AG08396 (cell line): ENCODE measurements around the gene CXCL10.
"Not testable (repeated sequence)": the region's sequence is repeated elsewhere in the genome, so short reads cannot be mapped to it uniquely, and the experiment has no call there.

Experiments
- DNase-seq: peaks from one replicate; pipeline ENCODE4 v3.0.0; 2012; ENCODE audit warnings: low spot score, mixed read lengths

The CXCL10 gene

GRCh38 chr4:76024065-76024464 lies 768 bp upstream of the CXCL10 start:
- DNase-seq: no peak

DNA sequence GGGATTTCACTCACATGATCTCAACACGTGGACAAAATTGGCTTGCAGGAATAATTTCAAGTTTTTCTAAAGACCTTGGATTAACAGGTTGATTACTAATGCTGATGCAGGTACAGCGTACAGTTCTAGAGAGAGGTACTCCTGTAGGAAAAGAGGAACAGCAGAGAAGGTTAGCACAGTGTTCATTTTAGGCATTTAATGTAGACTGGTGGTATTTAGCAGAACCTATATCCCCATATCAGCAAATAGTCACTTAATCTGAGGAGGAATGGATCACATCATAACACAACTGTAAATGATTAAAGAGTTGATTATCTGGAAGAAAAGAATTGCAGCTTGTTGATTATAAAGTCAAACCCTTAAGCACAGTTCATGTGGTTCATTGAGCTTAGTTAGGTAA lies 620 bp downstream of the CXCL10 start:
- DNase-seq: no peak

DNA sequence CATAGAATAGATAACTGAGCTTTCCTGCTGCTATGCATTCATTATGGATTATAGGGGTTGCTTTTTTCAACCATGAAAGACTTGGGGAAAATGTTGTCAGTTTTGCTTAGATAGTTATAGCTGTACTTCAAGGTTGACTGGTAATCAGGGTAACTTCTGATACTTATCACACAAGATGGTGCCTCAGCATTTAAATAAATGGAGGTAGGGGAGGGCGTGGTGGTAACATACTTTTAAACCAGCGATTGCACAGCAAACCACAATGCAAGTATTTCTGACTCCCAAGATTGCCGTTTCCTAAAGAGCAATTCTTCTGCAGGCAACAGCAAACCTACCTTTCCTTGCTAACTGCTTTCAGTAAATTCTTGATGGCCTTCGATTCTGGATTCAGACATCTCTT lies 1.3 kb downstream of the CXCL10 start:
- DNase-seq: no peak

DNA sequence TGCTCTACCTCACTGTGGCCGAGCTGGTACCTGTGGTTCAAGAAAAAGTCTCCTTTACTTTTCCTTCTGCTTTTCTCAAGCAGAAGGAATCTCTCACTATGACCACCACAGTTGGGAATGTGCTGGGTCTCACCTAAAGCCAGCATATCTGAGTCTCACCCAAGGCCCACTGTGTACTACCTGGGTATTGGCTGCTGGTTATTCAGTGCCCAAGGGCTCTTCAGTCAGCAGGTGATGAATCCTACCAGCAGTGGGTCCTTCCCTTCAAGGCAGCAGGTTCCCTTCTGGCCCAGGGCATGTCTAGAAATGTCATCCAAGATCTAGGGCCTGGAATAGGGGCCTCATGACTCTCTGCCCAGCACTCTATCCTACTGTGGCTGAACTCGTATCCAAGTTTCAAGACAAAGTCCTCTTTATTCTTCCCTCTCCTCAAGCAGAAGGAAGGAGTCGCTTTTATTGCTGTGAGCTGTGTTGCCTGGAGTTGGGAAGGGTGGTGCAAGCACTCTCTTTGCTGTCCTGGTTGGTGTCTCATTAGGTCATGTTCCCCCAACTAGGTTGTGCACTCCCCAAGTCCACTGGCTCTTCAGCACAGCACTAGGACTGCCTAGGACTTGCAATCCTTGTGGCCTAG lies 6.1 kb downstream of the CXCL10 start:
- no peak for DNase-seq

DNA sequence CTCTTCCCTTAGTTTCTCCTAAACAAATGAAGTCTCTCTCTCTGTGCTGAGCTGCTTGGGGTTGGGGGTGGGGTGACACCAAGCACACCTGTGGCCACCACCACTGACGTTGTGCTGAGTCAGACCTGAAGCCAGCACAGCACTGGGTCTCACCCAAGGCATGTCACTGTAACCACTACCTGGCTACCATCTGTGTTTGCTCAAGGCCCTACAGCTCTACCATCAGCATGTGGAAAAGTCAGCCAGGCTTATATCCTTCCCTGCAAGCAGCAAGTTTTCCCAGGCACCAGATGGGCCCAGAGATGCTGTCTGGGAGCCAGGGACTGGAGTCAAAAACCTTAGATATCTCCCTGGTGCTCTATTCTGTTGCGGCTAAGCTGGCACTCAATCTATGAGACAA lies 6.9 kb downstream of the CXCL10 start:
- DNase-seq: no peak

DNA sequence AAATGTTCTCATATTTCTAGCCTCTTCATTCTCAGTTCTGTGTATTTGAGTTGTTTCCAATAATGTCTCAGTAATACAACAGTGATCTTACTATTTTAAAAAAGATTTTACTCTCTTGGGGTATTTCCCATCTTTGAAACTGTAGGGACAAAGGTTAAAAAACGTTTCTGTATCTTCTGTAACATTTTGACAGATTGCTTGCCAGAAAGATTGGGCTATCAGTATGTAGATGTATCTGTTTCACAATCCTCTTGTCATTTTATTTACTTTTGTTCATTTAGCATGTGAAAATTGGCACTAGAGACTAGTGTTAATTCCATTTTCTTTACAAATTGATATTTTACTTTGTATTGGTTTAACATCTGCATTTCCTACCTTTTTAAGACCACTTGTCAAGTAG lies 9.8 kb downstream of the CXCL10 start:
- no peak for DNase-seq

DNA sequence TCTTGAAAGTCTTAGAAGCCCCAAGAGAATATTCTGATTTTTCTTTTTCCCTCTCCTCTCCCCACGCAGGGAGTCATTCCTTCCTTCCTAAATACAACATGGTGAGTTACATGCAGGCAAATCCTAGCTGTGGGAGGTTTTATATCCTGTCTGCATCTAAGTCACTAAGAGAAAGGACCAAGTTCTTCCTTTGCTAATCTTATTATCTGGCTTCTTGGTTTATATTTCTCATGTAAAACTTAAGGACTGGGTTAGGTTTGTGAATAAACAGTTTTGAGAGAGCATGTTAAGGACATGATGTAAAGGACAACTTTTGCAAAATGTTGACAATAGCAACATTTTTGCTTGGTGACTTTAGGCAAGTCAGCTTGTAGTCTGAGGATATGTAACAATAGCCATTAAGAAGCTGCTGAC lies 10.9 kb downstream of the CXCL10 start:
- peak; percentile 28 for DNase-seq

DNA sequence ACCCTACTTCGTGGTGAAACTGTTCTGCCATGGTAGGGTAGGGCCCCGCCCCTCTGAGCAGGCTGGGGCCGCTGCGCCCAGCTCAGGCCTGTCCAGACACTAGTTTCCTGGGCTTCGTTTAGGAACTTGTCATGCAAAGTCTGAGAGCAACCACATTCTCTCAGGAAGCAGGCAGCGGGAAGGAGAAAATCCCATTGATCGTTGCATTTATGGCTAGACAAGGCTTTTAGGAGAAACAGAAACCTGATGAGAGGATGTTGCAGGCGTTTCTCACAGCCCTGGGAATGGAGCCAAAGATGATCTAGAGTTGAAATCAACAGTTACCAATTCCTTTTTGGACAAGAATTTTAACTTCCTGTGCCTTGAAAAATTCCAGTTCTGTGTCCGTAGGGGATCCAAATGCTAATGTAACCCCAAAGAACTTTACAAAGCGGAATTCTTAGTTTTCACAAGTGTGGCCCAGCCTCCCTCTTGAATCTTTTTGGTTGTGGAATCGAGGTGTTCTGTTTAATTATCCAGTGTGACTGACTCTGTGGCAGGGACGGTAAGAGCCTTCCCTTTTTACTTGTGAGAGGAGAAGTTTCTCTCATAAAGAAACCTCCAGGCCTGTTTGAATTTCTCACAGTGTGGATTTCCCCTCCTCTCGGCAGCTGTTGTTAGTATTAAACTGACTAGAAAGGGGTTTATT lies 11.5 kb downstream of the CXCL10 start:
- DNase-seq: peak; percentile 71

GRCh38 chr4:76011018-76011670 lies 12.2 kb downstream of the CXCL10 start:
- no peak for DNase-seq

GRCh38 chr4:76010576-76010975 lies 12.7 kb downstream of the CXCL10 start:
- DNase-seq: no peak

DNA sequence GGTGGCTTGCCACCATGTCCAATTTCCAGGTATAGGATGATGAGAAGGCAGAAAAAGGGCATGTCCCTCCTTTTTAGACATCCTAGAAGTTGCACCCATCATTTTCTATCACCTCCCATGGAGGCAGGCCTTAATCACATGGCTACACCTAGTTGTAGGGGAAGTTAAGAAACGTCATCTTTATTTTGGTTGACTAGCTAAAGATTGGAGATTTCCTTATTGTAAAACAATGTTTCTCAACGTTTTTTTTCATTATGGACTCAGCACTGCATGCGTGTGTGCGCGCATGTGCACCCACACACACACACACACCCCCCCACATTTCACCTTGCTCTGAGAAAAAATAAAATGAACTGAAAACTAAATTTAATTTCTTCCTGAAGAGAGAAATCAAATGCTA lies 14.0 kb downstream of the CXCL10 start:
- DNase-seq: no peak

GRCh38 chr4:76007089-76007862 lies 16.0 kb downstream of the CXCL10 start, which contains the start of gene CXCL9:
CXCL9 (minus strand) TSS chr4:76007509; CDS start chr4:76007449, 60 bp downstream.
- no peak for DNase-seq

DNA sequence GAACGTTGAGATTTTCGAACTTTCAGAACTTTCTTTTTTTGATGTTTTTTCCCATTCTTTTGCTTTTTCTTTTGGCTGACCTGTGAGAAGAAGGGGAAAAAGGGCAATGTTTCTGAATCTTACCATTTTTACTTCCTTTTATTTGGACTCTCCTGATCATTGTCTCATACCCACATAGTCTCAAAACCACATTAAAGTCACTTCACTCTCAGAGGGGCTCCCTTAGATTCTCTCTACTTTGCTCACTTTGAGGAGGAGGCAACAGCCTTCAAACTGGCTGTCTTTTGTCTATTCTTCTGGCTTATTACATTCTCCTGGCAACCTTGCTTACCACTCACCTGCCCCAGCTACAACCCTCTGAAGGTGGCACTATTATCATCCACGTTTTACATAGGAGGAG lies 19.7 kb downstream of the CXCL10 start:
- no peak for DNase-seq

GRCh38 chr4:76003035-76003434 lies 20.3 kb downstream of the CXCL10 start:
- DNase-seq: no peak

DNA sequence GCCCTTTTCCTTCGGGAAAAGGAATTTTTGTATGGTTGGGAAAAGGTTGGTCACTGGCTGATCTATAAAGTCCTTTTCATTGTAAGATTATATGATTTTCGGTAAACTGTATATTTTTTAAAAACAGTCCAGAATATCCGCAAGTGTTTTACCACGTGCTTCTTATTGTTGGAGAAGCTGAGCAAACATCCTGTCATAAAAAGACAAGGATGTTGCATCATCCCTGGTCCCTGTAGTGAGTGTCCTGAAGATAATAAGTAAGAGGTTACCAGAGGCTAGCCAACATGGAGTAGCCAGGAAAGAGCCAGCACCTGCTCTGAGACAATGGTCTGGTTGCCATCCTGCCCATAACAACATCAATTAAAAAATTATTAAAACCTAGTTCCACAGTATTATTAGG lies 21.1 kb downstream of the CXCL10 start:
- DNase-seq: no peak

GRCh38 chr4:76001700-76002099 lies 21.6 kb downstream of the CXCL10 start:
- no peak for DNase-seq

GRCh38 chr4:76000279-76000678 lies 23.0 kb downstream of the CXCL10 start:
- DNase-seq: no peak

- DNase-seq: not testable (repeated sequence)
Measured at GRCh38 chr4:75998525-75999147, 24.7 kb downstream of the CXCL10 start.

DNA sequence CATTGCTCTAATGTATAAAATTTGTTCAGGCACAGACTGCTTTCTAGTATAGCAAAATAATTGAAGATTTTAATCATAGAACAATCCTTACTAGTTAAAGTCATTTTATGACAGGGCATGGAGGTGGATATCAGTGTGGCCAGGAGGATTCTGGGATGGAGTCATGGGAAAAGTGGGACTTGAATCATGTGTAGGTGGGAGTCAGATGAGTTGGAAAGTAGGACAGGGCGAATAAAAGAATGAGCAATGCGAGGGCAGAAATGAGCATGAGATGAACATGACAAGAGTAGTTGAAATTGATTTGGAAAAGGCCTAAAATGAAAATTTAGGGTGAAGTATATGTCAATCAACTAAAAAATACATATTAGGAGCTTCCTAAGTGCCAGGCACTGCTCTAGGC lies 25.4 kb downstream of the CXCL10 start:
- no peak for DNase-seq

DNA sequence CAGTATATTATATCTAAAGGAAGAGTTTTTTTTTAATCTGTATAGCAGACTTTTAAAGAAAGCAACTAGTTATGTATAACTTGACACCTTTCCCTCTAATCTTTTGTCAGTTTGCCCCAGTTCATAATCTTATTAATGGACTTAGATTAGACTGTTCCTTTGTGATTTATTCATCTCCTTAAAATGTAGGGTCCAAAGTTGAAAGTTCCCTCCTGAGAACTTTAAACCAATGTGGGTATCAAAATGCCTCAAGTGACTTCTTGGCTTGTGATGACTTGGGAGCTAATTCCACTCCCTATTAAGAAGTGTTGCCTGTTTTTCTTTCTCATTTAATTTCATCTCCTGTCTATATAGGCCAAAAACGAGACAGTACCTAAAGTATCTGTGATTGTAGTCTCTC lies 26.2 kb downstream of the CXCL10 start:
- no peak for DNase-seq

GRCh38 chr4:75995727-75996126 lies 27.6 kb downstream of the CXCL10 start:
- DNase-seq: peak; percentile 34

GRCh38 chr4:75992462-75992861 lies 30.8 kb downstream of the CXCL10 start:
- no peak for DNase-seq
